ENCODE measurements around the gene FLT4.

GRCh38 chr5:180652346-180652745, 2.9 kb upstream of the FLT4 start:
- TF ChIP-seq, protein P1, sequence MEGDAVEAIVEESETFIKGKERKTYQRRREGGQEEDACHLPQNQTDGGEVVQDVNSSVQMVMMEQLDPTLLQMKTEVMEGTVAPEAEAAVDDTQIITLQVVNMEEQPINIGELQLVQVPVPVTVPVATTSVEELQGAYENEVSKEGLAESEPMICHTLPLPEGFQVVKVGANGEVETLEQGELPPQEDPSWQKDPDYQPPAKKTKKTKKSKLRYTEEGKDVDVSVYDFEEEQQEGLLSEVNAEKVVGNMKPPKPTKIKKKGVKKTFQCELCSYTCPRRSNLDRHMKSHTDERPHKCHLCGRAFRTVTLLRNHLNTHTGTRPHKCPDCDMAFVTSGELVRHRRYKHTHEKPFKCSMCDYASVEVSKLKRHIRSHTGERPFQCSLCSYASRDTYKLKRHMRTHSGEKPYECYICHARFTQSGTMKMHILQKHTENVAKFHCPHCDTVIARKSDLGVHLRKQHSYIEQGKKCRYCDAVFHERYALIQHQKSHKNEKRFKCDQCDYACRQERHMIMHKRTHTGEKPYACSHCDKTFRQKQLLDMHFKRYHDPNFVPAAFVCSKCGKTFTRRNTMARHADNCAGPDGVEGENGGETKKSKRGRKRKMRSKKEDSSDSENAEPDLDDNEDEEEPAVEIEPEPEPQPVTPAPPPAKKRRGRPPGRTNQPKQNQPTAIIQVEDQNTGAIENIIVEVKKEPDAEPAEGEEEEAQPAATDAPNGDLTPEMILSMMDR (IDR thresholded peaks at IDR 0.05), result no peak
- TF ChIP-seq CHD2 (IDR thresholded peaks at IDR 0.05; ENCODE audit: low read length, partially characterized antibody) (no peak), NR3C1 (IDR thresholded peaks at IDR 0.05) (no peak), EP300 (IDR thresholded peaks at IDR 0.05) (no peak), MAX (IDR thresholded peaks at IDR 0.05) (no peak), RAD21 (conservative IDR thresholded peaks at IDR 0.05 in 1 of 2, IDR thresholded peaks at IDR 0.05 in 1 of 2) (no peak), NFE2L2 (conservative IDR thresholded peaks at IDR 0.05; ENCODE audit: low read length) (no peak), RARB (CRISPR knock-in tag; IDR thresholded peaks at IDR 0.05) (no peak), EHMT2 (IDR thresholded peaks at IDR 0.05; ENCODE audit: low read depth) (no peak), ZSCAN20 (CRISPR knock-in tag; IDR thresholded peaks at IDR 0.05) (no peak), KDM5A (IDR thresholded peaks at IDR 0.05) (no peak), REST (IDR thresholded peaks at IDR 0.05) (no peak), HDAC2 (IDR thresholded peaks at IDR 0.05) (no peak), KDM1A (IDR thresholded peaks at IDR 0.05; ENCODE audit: low read depth) (no peak)

Data from A549 (cell line).